ENCODE data around the gene GSG1L.

DNA sequence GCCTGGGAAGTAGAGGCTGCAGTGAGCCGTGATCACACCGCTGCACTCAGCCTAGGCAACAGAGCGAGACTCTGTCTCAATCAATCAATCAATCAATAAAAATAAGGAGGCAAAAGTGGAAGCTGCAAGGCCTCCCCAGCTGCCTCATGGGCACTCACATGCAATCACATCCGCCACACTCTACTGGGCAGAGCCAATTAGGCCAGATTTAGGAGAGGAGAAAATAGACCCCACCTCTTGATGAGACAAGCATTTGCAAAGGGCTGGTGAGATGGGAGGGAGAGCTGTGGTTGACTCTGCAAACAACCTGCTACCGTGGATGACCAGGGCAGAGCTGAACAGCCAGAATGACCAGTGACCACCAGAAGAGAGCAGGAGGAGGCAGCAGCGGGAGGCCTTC is 14.7 kb upstream of the GSG1L start:
- TF ChIP-seq EZH2 (IDR thresholded peaks at IDR 0.05; ENCODE audit: borderline replicate concordance) (no peak), EZH2phosphoT487 (IDR thresholded peaks at IDR 0.05; ENCODE audit: low read depth, severe bottlenecking, unreplicated experiment) (no peak)
